SHP77 treated with DMSO at 0.1 percent for 48 hours (cell line): ENCODE measurements around the gene LATS2.

ENCODE experiments used
- DNase-seq: peaks from one replicate; lab custom pipeline; 2025; lab: John Stamatoyannopoulos, UW

Gene LATS2

GRCh38 chr13:21061029-21061763, at the start of gene LATS2:
TSS of gene LATS2 (minus strand) at chr13:21061586. CDS start at chr13:21046026, 15,560 bp downstream.
- DNase-seq, result no peak

DNA sequence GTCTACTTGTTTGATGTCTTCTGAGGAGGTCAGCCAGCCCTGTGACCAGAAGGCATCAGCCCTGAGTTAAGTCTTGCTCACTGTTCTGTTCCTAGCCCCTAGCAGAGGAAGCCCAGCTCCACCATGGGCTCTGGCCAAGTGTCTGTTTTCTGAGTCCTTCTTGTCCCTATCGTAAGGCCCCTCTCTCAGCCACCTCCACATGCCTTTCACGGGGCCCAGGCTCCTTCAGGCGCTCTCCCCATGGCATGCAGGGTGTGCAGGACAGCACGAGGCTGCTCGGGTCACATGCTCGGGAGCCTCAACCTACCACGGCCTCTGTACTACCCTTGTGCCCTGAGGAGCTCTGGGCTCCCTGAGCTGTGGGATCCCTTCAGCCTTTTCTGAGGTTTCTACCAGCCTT, 47.8 kb upstream of the LATS2 start:
- no peak for DNase-seq

- DNase-seq, result no peak
Observed at GRCh38 chr13:21106089-21106488, 44.7 kb upstream of the LATS2 start.

- no peak for DNase-seq
Observed at GRCh38 chr13:21104199-21105019, 43.0 kb upstream of the LATS2 start.

DNA sequence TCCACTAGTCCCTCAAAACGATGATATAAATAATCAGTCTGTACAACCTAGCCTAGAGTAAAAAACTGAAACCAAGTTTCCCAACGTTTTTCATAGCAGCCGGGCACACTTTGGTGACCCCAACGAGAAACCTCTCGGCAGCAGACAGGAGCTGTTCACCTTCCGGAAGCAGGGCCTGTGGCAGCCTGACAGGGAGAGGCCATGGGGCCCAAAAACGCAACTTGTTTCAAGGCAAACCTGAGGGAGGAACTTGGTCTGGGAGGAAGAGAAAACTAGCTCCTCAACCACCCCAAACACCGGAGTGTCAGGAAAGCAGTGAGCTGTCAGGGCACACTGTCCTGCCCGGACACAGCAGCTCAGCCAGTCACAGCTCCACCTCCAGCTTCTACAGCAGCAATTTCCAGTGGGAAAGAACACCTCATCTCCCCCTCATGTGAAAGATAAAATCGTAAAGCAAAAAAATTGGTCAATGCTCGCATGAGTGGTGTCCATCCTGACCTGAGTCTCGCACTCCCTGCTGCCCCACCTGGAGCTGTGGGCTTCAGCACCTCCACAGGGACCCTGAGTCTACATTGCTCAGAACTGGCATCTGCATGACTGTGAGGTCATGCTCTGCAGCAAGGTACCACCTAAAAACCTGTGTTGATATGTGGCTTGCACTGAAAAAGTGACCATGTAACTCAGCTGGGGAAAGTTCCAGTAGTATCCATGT, 40.6 kb upstream of the LATS2 start:
- no peak for DNase-seq

DNA sequence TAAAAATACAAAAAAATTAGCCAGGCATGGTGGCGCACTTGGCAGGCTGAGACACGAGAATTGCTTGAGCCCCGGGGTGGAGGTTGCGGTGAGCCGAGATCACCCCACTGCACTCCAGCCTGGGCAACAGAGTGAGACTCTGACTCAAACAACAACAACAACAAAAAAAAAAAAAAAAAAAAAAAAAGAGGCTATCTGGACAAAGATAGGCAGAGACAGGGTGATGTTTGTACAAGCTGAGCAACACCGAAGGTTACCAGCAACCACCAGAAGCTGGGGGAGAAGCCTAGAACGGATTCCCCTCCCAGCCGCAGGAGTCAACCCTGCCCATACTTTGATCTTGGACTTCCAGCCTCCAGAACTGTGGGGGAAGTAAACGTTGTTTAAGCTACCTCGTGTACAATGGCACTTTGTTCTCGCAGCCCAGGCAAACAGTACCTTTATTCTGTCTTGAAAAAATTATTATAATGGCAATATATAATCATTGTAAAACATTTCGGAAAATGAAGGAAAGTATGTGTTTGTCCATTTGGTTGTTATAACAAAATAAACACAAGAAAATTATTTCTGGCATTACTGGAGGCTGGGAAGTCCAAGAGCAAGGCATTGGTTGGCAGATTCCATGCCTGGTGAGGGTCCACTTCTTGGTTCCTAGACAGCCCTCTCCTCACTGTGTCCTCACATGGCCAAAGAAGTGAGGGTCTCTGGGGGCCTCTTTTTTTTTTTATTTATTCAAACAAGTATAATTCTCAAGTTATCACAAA, 39.8 kb upstream of the LATS2 start:
- DNase-seq, result no peak

DNA sequence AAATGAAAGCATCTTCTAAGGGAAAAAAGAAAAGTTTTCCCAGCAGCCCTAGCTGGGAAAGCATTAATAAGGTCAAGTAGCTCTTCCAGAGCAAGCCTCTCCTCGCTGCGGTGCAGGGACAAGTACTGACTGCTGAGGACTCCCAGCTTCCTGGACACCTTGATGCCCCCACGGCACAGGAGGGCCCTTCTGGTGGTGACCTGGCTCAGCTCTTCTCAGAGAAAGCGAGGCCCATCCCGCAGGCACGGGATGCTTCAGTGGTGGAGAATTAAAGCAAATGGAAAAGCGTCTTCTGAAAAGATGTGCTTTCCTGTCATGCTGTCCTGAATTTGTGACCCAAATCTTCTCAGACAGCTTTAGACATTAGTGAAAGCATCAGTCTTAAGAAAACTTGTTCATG, 38.8 kb upstream of the LATS2 start:
- DNase-seq, result no peak

- DNase-seq, result no peak
Observed at GRCh38 chr13:21095311-21095710, 33.9 kb upstream of the LATS2 start.

- DNase-seq, result no peak
Observed at GRCh38 chr13:21089830-21090229, 28.4 kb upstream of the LATS2 start.

GRCh38 chr13:21088534-21088933, 27.1 kb upstream of the LATS2 start:
- DNase-seq, result no peak

- DNase-seq, result no peak
Observed at GRCh38 chr13:21086929-21087328, 25.5 kb upstream of the LATS2 start.

DNA sequence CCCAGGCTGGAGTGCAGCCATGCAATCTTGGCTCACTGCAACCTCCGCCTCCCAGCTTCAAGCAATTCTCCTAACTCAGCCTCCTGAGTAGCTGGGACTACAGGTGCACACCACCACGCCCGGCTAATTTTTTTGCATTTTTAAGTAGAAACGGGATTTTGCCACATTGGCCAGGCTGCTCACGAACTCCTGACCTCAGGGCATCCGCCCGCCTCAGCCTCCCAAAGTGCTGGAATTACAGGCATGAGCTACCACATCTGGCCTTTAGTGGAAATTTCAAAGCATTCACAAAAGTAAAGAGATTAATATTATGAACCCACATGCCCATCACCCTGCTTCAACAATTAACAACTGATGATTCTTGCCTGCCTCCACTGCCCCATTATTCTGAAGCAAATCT, 20.5 kb upstream of the LATS2 start:
- DNase-seq, result no peak

- no peak for DNase-seq
Observed at GRCh38 chr13:21080593-21080891, 19.2 kb upstream of the LATS2 start.

- no peak for DNase-seq
Observed at GRCh38 chr13:21079761-21080592, 18.6 kb upstream of the LATS2 start.

- no peak for DNase-seq
Observed at GRCh38 chr13:21079221-21079620, 17.8 kb upstream of the LATS2 start.

DNA sequence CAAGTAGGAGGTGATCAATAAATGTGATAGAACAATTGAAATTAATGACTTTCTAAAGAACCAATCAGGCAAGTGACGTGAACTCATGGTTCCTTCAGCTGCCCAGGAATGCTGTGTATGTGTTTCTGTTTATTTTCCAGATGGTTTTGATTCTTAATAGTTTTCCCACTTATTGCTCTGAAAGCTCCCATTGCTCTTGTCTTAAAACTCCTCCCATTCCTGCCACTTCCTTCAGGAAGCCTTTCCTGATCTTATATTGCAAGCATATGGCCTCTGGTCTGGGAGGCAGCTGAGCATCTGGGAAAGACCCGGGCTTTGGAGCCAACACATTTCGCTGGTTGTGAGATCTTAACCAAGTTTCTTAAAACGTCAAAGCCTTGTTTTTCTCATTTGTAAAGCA, 17.1 kb upstream of the LATS2 start:
- no peak for DNase-seq

DNA sequence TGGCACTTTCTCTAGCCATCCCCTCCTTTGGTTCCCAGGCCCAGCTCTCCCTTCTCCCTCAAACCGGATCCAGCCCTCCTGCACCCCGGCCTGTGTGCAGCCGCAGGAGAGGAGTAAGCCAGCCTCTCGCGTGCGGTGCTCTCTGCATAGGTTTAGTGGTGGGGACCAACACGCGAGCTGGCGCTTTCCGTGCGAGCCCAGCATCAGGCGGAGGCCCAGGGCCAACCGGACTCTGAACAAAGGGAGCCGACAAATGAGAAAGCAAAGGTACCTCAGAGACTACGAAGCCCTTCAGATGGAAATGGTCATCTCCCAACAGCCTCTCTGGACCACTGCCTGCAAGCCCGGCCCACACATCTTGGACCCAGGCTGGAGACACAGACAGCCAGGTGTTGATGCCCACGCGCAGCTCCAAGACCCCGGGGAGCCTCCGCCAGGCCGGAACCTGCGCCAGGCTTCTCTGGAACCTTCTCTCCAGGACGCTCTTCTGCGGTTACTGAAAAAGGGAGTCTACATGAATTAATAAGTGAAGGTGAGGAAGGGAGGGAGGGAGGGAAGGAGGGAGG, 16.5 kb upstream of the LATS2 start:
- no peak for DNase-seq

DNA sequence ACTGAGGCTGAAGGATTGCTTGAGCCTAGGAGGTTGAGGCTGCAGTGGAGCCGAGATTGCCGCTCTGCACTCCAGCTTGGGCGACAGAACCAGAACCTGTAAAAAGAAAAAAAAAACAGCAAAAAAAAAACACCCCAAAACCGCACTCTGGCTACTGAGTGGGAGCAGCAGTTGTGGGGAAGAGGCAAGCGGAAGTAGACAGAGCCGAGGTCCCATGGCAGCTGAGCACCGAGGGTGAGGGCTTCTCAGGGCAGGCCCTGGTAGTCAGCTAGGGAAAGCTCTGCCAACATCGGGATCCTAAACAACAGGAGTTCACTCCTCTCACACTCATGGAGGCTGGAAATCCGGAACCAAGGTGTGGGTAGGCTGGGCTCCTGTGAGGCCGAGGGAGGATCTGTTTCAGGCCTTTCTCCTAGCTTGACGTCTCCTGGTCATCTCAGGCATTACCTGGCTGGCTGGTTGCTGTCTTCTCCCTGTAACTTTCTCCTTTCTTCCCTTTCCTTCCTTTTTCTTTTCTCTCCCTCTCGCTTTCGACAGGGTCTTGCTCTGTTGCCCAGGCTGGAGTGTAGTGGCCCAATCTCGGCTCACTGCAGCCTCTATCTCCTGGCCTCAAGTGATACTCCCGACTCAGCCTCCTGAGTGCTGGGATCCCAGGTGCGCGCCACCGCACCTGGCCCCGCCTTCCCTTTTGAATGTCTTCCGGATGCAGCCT, 15.8 kb upstream of the LATS2 start:
- no peak for DNase-seq

DNA sequence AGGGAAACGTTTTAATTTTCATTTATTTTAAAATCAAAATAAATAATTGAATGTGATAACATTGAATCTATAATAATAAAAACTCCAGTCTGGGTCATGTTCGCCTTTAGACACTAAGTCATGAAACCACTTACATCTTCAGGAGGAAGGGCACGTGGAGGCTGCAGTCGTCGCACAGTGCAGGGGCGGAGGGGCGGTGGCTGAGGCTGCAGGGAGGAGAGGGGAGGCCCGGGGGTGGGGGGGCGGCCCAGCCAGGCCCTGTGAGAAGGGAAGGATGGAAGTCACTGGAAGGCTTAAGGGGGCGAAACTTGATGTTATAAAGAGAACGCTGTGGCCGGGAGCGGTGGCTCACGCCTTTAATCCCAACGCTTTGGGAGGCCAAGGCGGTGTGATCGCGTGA, 14.9 kb upstream of the LATS2 start:
- no peak for DNase-seq
